Measurements from ENCODE around the gene NFIB. TPM values are rescaled to one million over a fixed set of nuclear protein-coding genes. Genes with fewer than 3 reads are reported as not detected.

Gene NFIB
- total RNA-seq, 2 donors from 2014 or later: 5.3 to 14.1 TPM

DNA sequence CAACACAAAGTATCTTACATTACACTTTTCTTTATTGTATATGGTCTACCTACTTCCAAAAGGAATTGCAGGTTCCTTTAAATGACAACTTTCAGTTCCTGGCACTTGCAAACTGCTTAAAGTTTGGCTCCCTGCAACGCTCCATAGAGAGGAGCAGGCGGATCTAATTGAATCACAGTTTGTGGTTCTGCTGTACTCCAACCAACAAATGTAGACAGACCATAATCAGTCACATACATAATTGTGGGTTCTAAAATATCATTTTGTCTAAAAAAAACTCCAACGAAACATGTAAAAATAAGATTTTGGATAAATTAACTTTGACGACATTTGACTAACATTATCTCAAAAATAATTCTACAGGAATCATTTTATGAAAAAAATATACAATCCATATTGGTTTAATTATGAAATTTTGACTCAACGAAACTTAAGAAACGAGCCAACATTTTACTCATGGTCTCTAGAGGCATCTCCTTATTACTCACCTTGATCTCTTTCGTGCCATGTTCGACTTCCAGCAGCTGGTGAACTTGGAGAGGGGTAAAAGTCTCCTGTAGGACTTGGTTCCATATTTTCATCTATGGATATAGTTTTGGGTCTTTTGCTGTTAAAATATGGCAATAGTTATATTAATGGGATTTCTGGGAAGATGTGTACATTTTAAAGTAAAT is 167.6 kb downstream of the NFIB start:
- DNase-seq: no peak
- no peaks in the 10 kb centered on the region for H3K9me3 Mint-ChIP-seq
- Histone ChIP-seq H3K4me3 (ENCODE audit: low read length) (no peak overlapping the region), H3K9ac (ENCODE audit: extremely low read depth, low read length, poor library complexity, severe bottlenecking) (no peak overlapping the region), H3K4me1 (ENCODE audit: control insufficient read depth, insufficient read depth, low read length) (no peaks in the 10 kb centered on the region), H3K27me3 (ENCODE audit: control insufficient read depth, insufficient read depth, low read length, poor library complexity, severe bottlenecking) (peaks cover 14% of the 10 kb centered on the region), H3K9me3 (ENCODE audit: control insufficient read depth, low read length) (no peaks in the 10 kb centered on the region), H3K27ac (ENCODE audit: low read depth, low read length) (no peak overlapping the region), H3K36me3 (ENCODE audit: control insufficient read depth, insufficient read depth, low read length) (no peaks in the 10 kb centered on the region)
- no peak overlapping the region for H3K27ac Mint-ChIP-seq
- TF ChIP-seq, protein P1, sequence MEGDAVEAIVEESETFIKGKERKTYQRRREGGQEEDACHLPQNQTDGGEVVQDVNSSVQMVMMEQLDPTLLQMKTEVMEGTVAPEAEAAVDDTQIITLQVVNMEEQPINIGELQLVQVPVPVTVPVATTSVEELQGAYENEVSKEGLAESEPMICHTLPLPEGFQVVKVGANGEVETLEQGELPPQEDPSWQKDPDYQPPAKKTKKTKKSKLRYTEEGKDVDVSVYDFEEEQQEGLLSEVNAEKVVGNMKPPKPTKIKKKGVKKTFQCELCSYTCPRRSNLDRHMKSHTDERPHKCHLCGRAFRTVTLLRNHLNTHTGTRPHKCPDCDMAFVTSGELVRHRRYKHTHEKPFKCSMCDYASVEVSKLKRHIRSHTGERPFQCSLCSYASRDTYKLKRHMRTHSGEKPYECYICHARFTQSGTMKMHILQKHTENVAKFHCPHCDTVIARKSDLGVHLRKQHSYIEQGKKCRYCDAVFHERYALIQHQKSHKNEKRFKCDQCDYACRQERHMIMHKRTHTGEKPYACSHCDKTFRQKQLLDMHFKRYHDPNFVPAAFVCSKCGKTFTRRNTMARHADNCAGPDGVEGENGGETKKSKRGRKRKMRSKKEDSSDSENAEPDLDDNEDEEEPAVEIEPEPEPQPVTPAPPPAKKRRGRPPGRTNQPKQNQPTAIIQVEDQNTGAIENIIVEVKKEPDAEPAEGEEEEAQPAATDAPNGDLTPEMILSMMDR (conservative IDR thresholded peaks at IDR 0.05): no peak
- 89 to 91% methylated on average over 2 to 7 of the region's 8 CpGs for whole genome bisulfite sequencing, 2 experiments (ENCODE audit: insufficient coverage in 1 of 2, insufficient read length in 1 of 2)
- peaks cover 4% of the 10 kb centered on the region for H3K4me1 Mint-ChIP-seq
- peaks cover 4% of the 10 kb centered on the region for H3K27me3 Mint-ChIP-seq (ENCODE audit: insufficient read depth)
- no peak overlapping the region for H3K4me3 Mint-ChIP-seq
- no peaks in the 10 kb centered on the region for H3K36me3 Mint-ChIP-seq (ENCODE audit: low read depth)

DNA sequence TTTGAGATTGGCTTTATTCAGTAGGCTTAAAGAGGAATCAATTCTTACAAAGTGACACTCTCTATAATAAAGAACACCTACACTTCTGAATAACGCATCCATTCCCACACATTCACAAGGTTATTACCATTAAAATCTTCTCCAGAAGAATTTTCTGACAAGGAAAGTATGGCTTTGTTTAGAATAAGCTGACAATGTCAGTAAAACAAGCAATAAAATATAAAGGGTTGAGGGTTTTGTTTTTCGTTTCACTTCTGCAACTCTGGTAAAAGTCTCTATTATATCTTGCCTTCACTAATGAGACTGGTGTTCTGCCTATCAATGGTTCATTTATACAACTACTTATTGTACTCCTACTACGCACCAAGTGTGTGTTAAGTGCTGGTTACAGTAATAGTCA is 169.7 kb downstream of the NFIB start:
- no peaks in the 10 kb centered on the region for H3K36me3 Mint-ChIP-seq (ENCODE audit: low read depth)
- H3K4me3 Mint-ChIP-seq: no peak overlapping the region
- Histone ChIP-seq H3K9ac (ENCODE audit: extremely low read depth, low read length, poor library complexity, severe bottlenecking) (no peak overlapping the region), H3K4me1 (ENCODE audit: control insufficient read depth, insufficient read depth, low read length) (peaks cover 3% of the 10 kb centered on the region), H3K36me3 (ENCODE audit: control insufficient read depth, insufficient read depth, low read length) (no peaks in the 10 kb centered on the region), H3K4me3 (ENCODE audit: low read length) (no peak overlapping the region), H3K27me3 (ENCODE audit: control insufficient read depth, insufficient read depth, low read length, poor library complexity, severe bottlenecking) (no peaks in the 10 kb centered on the region), H3K27ac (ENCODE audit: low read depth, low read length) (no peak overlapping the region), H3K9me3 (ENCODE audit: control insufficient read depth, low read length) (no peaks in the 10 kb centered on the region)
- WGBS, 2 experiments (ENCODE audit: insufficient coverage in 1 of 2, insufficient read length in 1 of 2): 89% methylated on average over 3 of the region's 3 CpGs; no CpG with 5 or more reads in 1 of the 2 experiments
- H3K4me1 Mint-ChIP-seq: peaks cover 6% of the 10 kb centered on the region
- H3K27me3 Mint-ChIP-seq (ENCODE audit: insufficient read depth): no peaks in the 10 kb centered on the region
- no peak overlapping the region for H3K27ac Mint-ChIP-seq
- TF ChIP-seq, protein P1 (conservative IDR thresholded peaks at IDR 0.05): no peak
- DNase-seq: no peak
- H3K9me3 Mint-ChIP-seq: no peaks in the 10 kb centered on the region

DNA sequence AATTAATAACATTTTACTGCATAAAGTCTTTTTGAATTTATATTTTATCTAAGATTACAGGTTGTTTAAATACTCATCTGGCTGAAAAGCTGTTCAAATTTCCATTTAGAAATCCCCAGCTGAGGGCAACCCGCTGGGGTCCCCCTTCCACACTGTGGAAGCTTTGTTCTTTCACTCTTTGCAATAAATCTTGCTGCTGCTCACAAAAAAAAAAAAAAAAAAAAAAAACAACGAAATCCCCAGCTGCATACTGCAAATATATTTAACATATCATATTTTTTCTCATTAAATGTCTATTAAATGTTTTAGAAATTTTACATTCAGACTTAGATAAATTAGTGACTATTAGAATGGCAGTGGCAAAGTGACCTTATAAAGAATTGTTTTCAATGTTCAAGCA is 172.2 kb downstream of the NFIB start:
- Mint-ChIP-seq H3K9me3 (no peaks in the 10 kb centered on the region), H3K36me3 (ENCODE audit: low read depth) (no peaks in the 10 kb centered on the region), H3K4me3 (no peak overlapping the region), H3K27ac (no peak overlapping the region), H3K4me1 (peaks cover 11% of the 10 kb centered on the region), H3K27me3 (ENCODE audit: insufficient read depth) (no peaks in the 10 kb centered on the region)
- DNase-seq: no peak
- TF ChIP-seq, protein P1 (conservative IDR thresholded peaks at IDR 0.05): no peak
- H3K4me1 ChIP-seq (ENCODE audit: control insufficient read depth, insufficient read depth, low read length): peaks cover 3% of the 10 kb centered on the region
- no peaks in the 10 kb centered on the region for H3K27me3 ChIP-seq (ENCODE audit: control insufficient read depth, insufficient read depth, low read length, poor library complexity, severe bottlenecking)
- no peaks in the 10 kb centered on the region for H3K36me3 ChIP-seq (ENCODE audit: control insufficient read depth, insufficient read depth, low read length)
- H3K9ac ChIP-seq (ENCODE audit: extremely low read depth, low read length, poor library complexity, severe bottlenecking): no peak overlapping the region
- 86 to 97% methylated on average over 1 of the region's 2 CpGs for WGBS, 2 experiments (ENCODE audit: insufficient coverage in 1 of 2, insufficient read length in 1 of 2)
- H3K27ac ChIP-seq (ENCODE audit: low read depth, low read length): no peak overlapping the region
- no peak overlapping the region for H3K4me3 ChIP-seq (ENCODE audit: low read length)
- H3K9me3 ChIP-seq (ENCODE audit: control insufficient read depth, low read length): no peaks in the 10 kb centered on the region

All from endodermal cell (in vitro differentiated cells).